Endothelial cell of hepatic sinusoid (primary cell): ENCODE measurements around the gene ITPKA.

Source experiments
- in situ Hi-C: cut with HindIII; loops from 2 replicates; pipeline ENCODE4 v1.10.0; 2017; ENCODE audit warnings: low sequenced_read_pairs

The ITPKA gene

DNA sequence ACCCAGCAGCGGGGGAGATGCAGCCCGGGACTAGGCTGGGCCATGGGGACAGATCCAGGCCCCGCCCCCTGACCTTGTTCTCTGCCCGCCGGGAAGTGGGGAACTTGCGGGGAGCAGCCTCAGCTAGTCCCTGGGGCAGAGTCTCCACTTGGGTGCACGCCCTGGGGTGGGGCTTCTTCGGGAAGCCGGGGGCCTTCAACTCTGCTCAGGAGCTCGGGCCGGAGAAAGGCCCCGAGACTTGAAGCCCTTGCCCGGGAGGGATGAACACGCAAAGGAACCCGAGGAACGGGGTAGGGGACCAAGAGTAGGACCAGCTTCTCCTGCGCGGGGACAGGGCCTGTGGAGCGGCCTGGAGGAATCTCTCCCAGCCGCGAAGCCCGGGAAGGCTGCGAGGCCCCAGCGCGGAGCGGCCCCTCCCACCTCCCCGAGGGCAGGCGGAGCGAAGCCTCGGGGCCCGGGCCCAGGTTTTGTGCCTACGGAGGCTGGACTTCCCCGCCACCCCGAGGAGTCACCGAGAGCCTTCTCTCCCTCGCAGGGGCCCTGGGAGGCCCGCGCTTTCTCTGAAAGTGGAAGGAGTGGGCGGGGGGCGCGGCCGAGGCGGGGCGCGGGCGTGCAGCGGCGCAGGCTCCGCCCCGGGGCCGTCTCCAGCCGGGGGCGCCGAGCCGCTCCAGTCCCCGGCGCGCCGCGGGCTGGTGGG is at the start of gene ITPKA:
Gene ITPKA (plus strand): TSS at position 670 of the 697 bp plus-strand sequence. CDS start 54 bp downstream, outside the sequence.
- in situ Hi-C loops = no loop called here

- in situ Hi-C loops = no loop called here
Observed at GRCh38 chr15:41445399-41445798, 48.3 kb upstream of the ITPKA start.

DNA sequence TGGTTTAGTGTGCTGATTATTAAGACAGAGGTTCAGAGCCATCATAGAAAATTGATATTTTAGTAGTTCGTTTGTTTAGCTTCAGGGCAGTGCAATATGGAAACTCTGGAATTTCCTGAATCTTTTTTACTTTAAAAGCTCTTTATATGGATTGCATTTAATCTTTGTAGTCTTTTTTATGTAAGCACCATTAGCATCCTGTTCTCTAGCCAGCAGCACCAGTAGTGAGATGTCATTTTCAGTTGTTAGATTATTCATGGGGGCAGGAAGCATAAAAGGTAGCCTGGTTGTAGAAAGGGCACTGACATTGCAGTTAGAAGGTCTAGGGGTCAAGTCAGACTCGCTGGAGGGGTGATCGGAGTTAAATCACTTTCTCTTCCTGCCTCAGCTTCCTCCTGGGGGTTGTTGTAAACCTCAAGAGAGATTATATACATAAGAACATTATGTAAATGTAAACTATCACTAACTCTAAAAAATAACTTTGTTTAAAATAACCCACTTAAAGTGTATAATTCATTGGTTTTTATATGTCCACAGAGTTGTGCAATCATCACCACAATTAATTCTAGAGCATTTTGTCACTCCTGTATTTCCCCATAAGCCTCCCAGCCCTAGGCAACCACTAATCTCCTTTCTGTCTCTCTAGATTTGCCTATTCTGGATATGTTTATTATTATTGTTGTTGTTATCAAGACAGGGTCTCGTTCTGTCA is 31.4 kb upstream of the ITPKA start:
- in situ Hi-C loops = no loop called here

GRCh38 chr15:41464889-41465580 is 28.6 kb upstream of the ITPKA start:
- in situ Hi-C loops = no loop called here

- in situ Hi-C loops = no loop called here
Observed at GRCh38 chr15:41465822-41466421, 27.8 kb upstream of the ITPKA start.

GRCh38 chr15:41466711-41467110 is 27.0 kb upstream of the ITPKA start:
- in situ Hi-C loops = no loop called here

DNA sequence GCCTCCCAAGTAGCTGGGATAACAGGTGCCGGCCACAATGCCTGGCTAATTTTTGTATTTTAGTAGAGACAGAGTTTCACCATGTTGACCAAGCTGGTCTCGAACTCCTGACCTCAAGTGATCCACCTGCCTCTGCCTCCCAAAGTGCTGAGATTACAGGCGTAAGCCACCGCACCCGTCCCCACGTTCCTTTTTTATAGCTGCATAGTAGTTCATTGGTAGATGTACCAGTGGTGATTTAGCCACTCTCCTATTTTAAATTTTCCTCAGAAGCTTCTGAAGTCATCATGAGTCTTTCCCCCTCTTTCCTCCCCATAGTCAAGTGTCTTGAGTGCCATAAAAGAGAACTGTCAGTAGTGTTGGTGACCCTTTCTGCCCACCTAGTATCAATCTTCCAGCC is 24.0 kb upstream of the ITPKA start:
- in situ Hi-C loops = loop anchor here (10.0 kb wide), 1 partner anchor 75 kb away; the partner anchor contains the start of gene RPAP1

DNA sequence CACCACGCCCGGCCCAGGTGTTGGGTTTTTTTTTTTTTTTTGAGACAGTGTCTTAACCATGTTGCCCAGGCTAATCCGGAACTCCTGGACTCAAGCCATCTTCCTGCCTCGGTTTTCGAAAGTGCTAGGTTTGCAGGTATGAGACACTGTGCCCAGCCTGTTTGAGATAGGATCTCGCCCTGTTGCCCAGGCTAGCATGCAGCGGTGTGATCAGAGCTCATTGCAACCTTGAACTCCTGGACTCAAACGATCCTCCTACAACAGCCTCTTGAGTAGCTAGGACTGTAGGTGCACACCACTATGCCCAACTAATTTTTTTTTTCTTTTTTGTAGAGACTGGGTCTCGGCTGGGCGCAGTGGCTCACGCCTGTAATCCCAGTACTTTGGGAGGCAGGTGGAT is 20.3 kb upstream of the ITPKA start:
- in situ Hi-C loops = loop anchor here (10.0 kb wide), 1 partner anchor 71 kb away; the partner anchor contains the start of gene RPAP1

DNA sequence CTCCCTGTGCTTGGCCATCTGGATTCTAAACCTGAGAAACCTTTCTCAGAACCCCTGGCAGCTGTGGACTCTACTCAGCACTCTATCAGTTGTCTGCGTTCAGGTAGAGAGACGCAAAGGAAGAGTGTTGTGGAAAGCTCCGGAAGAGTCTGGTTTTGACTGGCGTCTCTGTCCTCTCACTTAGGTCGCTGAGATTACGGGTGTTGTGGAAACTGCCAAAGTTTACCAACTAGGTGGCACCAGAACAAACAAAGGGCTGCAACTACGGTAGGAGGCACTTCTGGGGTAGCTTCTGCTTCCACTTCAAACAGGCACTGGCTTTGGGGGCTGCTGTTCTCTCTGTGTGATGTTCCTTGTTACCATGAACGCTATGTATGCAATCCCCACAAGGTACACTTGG is 19.2 kb upstream of the ITPKA start:
- in situ Hi-C loops = loop anchor here (10.0 kb wide), 1 partner anchor 70 kb away; the partner anchor contains the start of gene RPAP1

- in situ Hi-C loops = loop anchor here (10.0 kb wide), 1 partner anchor 70 kb away; the partner anchor contains the start of gene RPAP1
Observed at GRCh38 chr15:41474941-41475340, 18.7 kb upstream of the ITPKA start.

DNA sequence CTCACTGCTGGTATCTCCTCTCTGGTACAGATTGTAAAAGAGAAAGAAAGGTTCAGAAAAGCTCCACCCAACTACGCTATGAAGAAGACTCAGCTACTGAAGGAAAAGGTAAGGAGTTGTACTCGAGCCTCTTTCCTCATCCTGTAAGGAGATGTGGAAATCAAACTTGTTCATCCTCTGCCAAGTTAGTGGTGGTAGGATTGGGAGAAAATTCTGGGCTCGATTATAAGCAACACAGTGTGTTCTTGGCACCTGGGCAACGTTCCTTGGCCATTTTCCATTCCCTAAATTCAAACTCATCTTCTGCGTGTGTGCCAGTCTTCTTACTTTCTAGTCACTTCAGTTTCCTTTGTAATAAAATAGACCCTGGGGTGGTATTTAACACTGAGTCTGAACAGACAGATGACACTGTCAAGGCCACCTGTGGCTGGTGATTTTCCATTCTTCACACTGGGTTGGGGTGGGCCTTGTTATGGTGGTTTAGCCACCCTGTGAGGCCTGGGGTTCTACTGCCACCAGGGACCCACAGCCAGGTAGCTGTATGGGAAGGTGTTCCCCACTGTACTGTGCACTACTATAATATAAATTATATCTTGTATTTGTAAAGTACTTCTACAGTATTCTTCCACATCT is 17.1 kb upstream of the ITPKA start:
- in situ Hi-C loops = loop anchor here (10.0 kb wide), 1 partner anchor 68 kb away; the partner anchor contains the start of gene RPAP1

- in situ Hi-C loops = no loop called here
Observed at GRCh38 chr15:41480396-41481140, 13.1 kb upstream of the ITPKA start.

- in situ Hi-C loops = no loop called here
Observed at GRCh38 chr15:41482110-41482877, 11.4 kb upstream of the ITPKA start.

GRCh38 chr15:41483115-41483514 is 10.6 kb upstream of the ITPKA start:
- in situ Hi-C loops = no loop called here

DNA sequence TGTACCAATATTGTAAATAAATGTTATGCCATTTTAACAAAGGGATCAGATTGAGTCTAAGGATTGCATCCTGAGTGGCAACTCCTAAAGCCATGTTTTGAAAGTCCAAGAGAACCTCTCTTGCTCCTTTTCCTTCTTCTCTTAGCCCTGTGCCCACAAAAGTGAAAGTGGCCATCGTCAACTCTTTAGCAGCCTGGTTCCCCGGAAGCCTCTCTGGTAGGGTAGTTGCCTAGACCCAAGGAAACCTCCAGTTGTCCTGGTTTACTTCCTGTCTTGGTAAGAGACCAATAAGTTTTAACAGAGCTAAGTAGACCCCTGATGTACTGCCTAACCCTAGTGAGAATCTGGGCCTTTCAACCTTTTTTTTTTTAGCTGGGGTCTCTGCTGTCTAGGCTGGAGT is 10.2 kb upstream of the ITPKA start:
- in situ Hi-C loops = no loop called here

GRCh38 chr15:41484937-41485625 is 8.6 kb upstream of the ITPKA start:
- in situ Hi-C loops = no loop called here

GRCh38 chr15:41486286-41486685 is 7.4 kb upstream of the ITPKA start:
- in situ Hi-C loops = no loop called here

- in situ Hi-C loops = no loop called here
Observed at GRCh38 chr15:41487381-41487780, 6.3 kb upstream of the ITPKA start.

DNA sequence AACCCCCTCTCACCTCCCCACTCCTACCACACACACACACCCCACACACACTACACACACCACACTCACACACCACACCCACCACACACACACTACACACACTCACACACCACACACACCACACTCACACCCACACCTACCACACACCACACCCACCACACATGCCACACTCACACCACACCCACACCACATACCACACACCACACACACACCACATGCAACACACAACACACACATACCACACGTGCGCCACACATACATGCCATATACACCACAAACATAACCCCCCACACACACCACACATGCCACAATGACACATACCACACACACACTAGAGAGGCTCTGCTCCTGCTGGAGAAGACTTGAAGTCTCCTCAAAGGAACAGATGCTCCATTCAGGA is 5.9 kb upstream of the ITPKA start:
- in situ Hi-C loops = no loop called here
